Measurements from ENCODE around the gene PRKRIP1. TPM values are rescaled to one million over a fixed set of nuclear protein-coding genes. Genes with fewer than 3 reads are reported as not detected.
A peak's percentile ranks its signal among the peaks of the same experiment; 100 is the strongest.

The PRKRIP1 gene
- polyA plus RNA-seq, 3 donors: 6.6 to 27.0 (median 7.4) TPM

GRCh38 chr7:102396710-102397019 lies 502 bp downstream of the PRKRIP1 start:
- peak overlapping the region; percentile 93 to 98 (median 95) for H3K27ac Mint-ChIP-seq
- Histone ChIP-seq H3K79me2 (ENCODE audit: insufficient read depth, low read length) (peaks cover 17% of the 10 kb centered on the region), H3K27me3 (ENCODE audit: control insufficient read depth in 2 of 2, insufficient read depth in 2 of 2, low read length in 2 of 2) (no peaks in the 10 kb centered on the region), H3K4me3 (replicated peaks in 1 of 3; ENCODE audit: low read depth in 2 of 3, low read length in 3 of 3) (peak overlapping the region; percentile 88 to 99 (median 89)), H2AFZ (ENCODE audit: insufficient read depth, low read depth, low read length, poor library complexity, severe bottlenecking) (peak overlapping the region; percentile 95), H3K4me2 (replicated peaks; ENCODE audit: extremely low read depth, low read length, poor library complexity, severe bottlenecking) (peak overlapping the region; percentile 99), H3K9me3 (replicated peaks in 1 of 2; ENCODE audit: control insufficient read depth in 1 of 2, insufficient read depth in 1 of 2, low read length in 2 of 2) (no peaks in the 10 kb centered on the region), H3K27ac (ENCODE audit: low read depth in 1 of 2, low read length in 2 of 2) (peak overlapping the region; percentile 71 to 98), H4K20me1 (ENCODE audit: insufficient read depth, low read length) (no peaks in the 10 kb centered on the region), H3K9ac (ENCODE audit: insufficient read depth, low read length, poor library complexity, severe bottlenecking) (peak overlapping the region; percentile 87), H3K36me3 (replicated peaks in 1 of 2; ENCODE audit: control insufficient read depth in 1 of 2, insufficient read depth in 2 of 2, low read length in 2 of 2) (peaks cover 17 to 47% of the 10 kb centered on the region in 2 donors), H3K4me1 (ENCODE audit: control insufficient read depth in 1 of 2, insufficient read depth in 2 of 2, low read length in 2 of 2) (peaks cover 17 to 18% of the 10 kb centered on the region in 2 donors)
- H3K4me3 Mint-ChIP-seq: peak overlapping the region; percentile 92 to 93
- no peak for TF ChIP-seq CTCF (IDR thresholded peaks at IDR 0.05)
- H3K27me3 Mint-ChIP-seq (ENCODE audit: low read depth in 3 of 3): peaks cover 0 to 2% (median 1%) of the 10 kb centered on the region in 3 donors
- H3K36me3 Mint-ChIP-seq: peaks cover 39 to 64% of the 10 kb centered on the region in 2 donors
- H3K4me1 Mint-ChIP-seq: peaks cover 20% of the 10 kb centered on the region
- intact Hi-C loops (cut with micrococcal nuclease): loop anchor here (5.0 to 10.0 kb wide), 2 partner anchors 36 to 852 kb away; partner anchors contain the start of gene ORAI2 (in 1 of the 2)
- H3K9me3 Mint-ChIP-seq: no peaks in the 10 kb centered on the region
- DNase-seq: no peak
- 0% methylated on average over 4 of the region's 12 CpGs for WGBS (ENCODE audit: insufficient coverage)

GRCh38 chr7:102398543-102398942 lies 2.4 kb downstream of the PRKRIP1 start:
- Mint-ChIP-seq H3K4me1 (peaks cover 20% of the 10 kb centered on the region), H3K9me3 (no peaks in the 10 kb centered on the region), H3K27ac (no peak overlapping the region), H3K27me3 (ENCODE audit: low read depth in 3 of 3) (peaks cover 0 to 1% (median 1%) of the 10 kb centered on the region in 3 donors), H3K36me3 (peaks cover 47 to 69% of the 10 kb centered on the region in 2 donors), H3K4me3 (no peak overlapping the region)
- TF ChIP-seq CTCF (IDR thresholded peaks at IDR 0.05): no peak
- WGBS (ENCODE audit: insufficient coverage): 93% methylated on average over 4 of the region's 8 CpGs
- Histone ChIP-seq H3K4me2 (replicated peaks; ENCODE audit: extremely low read depth, low read length, poor library complexity, severe bottlenecking) (no peak overlapping the region), H3K79me2 (ENCODE audit: insufficient read depth, low read length) (peaks cover 17% of the 10 kb centered on the region), H3K9me3 (replicated peaks in 1 of 2; ENCODE audit: control insufficient read depth in 1 of 2, insufficient read depth in 1 of 2, low read length in 2 of 2) (no peaks in the 10 kb centered on the region), H3K27me3 (ENCODE audit: control insufficient read depth in 2 of 2, insufficient read depth in 2 of 2, low read length in 2 of 2) (no peaks in the 10 kb centered on the region), H3K4me1 (ENCODE audit: control insufficient read depth in 1 of 2, insufficient read depth in 2 of 2, low read length in 2 of 2) (peaks cover 17 to 18% of the 10 kb centered on the region in 2 donors), H2AFZ (ENCODE audit: insufficient read depth, low read depth, low read length, poor library complexity, severe bottlenecking) (no peak overlapping the region), H3K27ac (ENCODE audit: low read depth in 1 of 2, low read length in 2 of 2) (no peak overlapping the region), H4K20me1 (ENCODE audit: insufficient read depth, low read length) (no peaks in the 10 kb centered on the region), H3K9ac (ENCODE audit: insufficient read depth, low read length, poor library complexity, severe bottlenecking) (no peak overlapping the region), H3K36me3 (replicated peaks in 1 of 2; ENCODE audit: control insufficient read depth in 1 of 2, insufficient read depth in 2 of 2, low read length in 2 of 2) (peaks cover 26 to 51% of the 10 kb centered on the region in 2 donors), H3K4me3 (replicated peaks in 1 of 3; ENCODE audit: low read depth in 2 of 3, low read length in 3 of 3) (no peak overlapping the region)
- intact Hi-C loops (cut with micrococcal nuclease): loop anchor here (5.0 to 10.0 kb wide), 2 partner anchors 34 to 854 kb away; partner anchors contain the start of gene ORAI2 (in 1 of the 2)
- DNase-seq: no peak

All from CD14-positive monocyte (primary cell).